ENCODE data around the gene KRTAP11-1.

Gene KRTAP11-1

DNA sequence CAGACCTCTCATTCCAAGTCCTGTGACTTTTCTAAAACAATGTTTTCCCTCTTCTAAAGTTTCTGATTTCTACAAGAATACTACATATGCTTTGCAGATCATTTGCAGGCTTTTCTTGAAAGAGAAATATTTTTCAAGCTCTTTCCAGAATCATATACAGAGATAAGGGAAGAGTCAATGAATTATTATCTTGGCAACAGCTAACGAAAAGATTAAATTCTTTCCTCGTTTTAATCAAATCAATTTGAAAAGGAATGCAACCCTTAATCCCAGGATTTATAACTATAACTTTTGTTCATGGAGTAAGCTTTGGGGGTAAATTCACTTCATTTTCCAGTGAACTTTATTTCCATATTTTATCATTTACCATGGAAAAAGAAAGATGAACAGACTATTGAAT lies 6.9 kb downstream of the KRTAP11-1 start:
- TF ChIP-seq, protein P1, sequence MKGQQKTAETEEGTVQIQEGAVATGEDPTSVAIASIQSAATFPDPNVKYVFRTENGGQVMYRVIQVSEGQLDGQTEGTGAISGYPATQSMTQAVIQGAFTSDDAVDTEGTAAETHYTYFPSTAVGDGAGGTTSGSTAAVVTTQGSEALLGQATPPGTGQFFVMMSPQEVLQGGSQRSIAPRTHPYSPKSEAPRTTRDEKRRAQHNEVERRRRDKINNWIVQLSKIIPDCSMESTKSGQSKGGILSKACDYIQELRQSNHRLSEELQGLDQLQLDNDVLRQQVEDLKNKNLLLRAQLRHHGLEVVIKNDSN (IDR thresholded peaks at IDR 0.05): no peak
- TF ChIP-seq NFIC (IDR thresholded peaks at IDR 0.05): no peak
- no peak for TF ChIP-seq YY1 (IDR thresholded peaks at IDR 0.05; ENCODE audit: low read depth)
- no peak for TF ChIP-seq CEBPB (IDR thresholded peaks at IDR 0.05)

DNA sequence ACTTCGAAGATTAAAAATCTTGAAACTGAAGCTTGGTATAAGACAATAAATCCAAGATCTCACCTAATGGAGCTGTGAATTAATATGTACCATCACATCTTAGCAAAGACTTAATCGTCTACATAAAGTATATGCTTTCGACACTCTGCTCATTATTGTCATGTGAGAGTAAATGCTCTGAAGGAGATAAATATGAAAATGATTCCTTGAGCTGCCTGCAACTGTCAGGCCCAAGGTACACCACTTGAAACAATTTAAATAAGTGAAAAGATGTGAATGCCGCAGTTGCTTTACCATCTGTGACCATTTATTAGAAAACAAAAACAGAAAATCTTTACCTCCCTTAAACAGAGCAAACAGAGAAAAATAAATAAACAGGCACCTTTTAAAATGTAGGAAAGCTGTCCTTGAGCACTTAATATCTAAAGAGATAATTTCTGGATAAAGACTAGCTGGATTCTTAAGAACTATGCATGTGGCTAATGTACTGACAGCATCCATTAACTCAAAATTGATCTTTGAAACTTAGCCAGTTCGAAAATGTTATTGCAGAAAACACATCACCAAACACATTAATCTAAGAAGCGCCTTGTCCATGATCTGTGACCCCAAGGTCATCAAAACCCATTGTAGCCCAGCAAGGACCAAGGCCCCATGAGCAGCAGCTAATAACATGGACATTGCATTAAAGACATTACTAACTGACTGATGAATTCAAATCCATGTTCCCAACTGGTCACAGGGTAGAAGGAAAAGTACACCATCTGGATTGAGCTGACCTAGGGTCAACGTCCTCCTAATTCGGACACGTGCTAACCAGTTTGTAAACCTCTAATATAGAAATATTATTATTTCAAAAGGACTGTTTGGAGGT lies 33.5 kb downstream of the KRTAP11-1 start:
- TF ChIP-seq TAF1 (IDR thresholded peaks at IDR 0.05; ENCODE audit: low read depth) (no peak), CEBPB (IDR thresholded peaks at IDR 0.05) (no peak), EP300 (IDR thresholded peaks at IDR 0.05; ENCODE audit: borderline replicate concordance) (no peak), TEAD4 (IDR thresholded peaks at IDR 0.05) (no peak), REST (IDR thresholded peaks at IDR 0.05; ENCODE audit: low read depth) (no peak)

DNA sequence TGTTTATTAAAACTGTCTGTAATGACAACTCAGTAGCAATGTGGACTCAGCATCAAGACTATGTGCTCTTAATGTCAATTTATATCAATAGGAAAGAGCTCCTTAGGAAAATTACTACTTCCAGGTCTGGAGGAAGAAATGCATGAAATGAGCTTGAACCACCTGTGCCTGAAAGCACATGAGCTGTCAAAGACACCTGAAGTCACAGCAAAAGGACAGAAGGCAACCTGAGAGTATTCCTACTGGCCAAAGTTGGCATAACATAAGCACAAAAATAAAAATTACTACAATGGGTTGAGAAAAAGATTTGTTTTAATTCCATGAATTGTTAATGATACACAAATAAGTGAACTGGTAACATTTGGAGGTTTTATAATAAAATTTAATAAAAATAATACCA lies 38.4 kb downstream of the KRTAP11-1 start:
- TF ChIP-seq, protein P1 (IDR thresholded peaks at IDR 0.05): no peak
- TF ChIP-seq MAX (IDR thresholded peaks at IDR 0.05) (no peak), EGR1 (IDR thresholded peaks at IDR 0.05) (no peak), TAF1 (IDR thresholded peaks at IDR 0.05; ENCODE audit: low read depth) (no peak), CREB1 (IDR thresholded peaks at IDR 0.05; ENCODE audit: low read depth) (no peak), CEBPB (IDR thresholded peaks at IDR 0.05) (no peak), FOXM1 (IDR thresholded peaks at IDR 0.05; ENCODE audit: borderline replicate concordance, low read depth) (no peak)

DNA sequence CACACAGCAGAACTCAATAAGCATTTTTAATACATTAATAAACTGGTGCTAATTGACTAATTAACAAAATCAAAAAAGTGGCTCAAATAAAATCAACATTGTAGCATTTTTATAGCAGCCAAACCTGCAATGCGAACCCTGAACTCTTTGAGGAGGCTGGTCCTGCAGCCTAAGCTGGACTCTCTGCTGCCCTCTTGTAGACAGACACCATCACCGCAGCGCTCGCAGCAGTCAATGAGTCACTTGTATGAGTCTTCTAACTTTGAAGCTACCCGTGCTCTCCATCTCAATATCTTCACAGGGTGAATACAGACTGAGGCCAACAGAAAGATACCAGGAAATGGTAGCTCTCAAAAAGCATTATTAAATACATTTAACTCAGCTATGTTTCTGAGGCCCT lies 42.1 kb downstream of the KRTAP11-1 start:
- TF ChIP-seq TEAD4 (IDR thresholded peaks at IDR 0.05) (no peak), CEBPB (IDR thresholded peaks at IDR 0.05) (no peak), NFIC (IDR thresholded peaks at IDR 0.05) (no peak), ZBTB7A (IDR thresholded peaks at IDR 0.05; ENCODE audit: low read depth) (no peak), TCF12 (IDR thresholded peaks at IDR 0.05; ENCODE audit: low read depth) (no peak), REST (IDR thresholded peaks at IDR 0.05; ENCODE audit: low read depth) (no peak), CREB1 (IDR thresholded peaks at IDR 0.05; ENCODE audit: low read depth) (no peak), MAX (IDR thresholded peaks at IDR 0.05) (no peak), FOXM1 (IDR thresholded peaks at IDR 0.05; ENCODE audit: borderline replicate concordance, low read depth) (no peak), EP300 (IDR thresholded peaks at IDR 0.05; ENCODE audit: borderline replicate concordance) (no peak), EGR1 (IDR thresholded peaks at IDR 0.05) (no peak)

DNA sequence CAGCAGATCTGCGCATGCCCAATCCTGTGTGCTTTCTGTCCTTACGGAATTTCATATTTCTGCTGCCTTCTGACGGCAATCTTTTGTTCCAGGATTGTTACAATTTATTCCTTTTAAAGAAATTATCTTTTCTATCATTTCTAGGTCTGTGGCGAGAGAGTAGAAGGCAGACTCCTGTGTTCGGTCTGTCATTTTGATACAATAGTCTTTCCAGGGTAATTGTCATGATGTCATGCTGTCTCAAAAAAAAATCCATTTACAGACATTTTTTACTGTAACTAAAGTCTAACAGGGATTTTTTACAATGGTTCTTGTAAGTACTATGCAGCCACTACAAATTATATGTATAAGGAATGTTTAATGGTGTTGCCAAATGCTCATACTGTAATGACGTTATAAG lies 42.8 kb downstream of the KRTAP11-1 start:
- TF ChIP-seq CEBPB (IDR thresholded peaks at IDR 0.05) (no peak), TAF1 (IDR thresholded peaks at IDR 0.05; ENCODE audit: low read depth) (no peak), MAX (IDR thresholded peaks at IDR 0.05) (no peak), TCF12 (IDR thresholded peaks at IDR 0.05; ENCODE audit: low read depth) (no peak), NFIC (IDR thresholded peaks at IDR 0.05) (no peak), REST (IDR thresholded peaks at IDR 0.05; ENCODE audit: low read depth) (no peak), ZBTB7A (IDR thresholded peaks at IDR 0.05; ENCODE audit: low read depth) (no peak), EP300 (IDR thresholded peaks at IDR 0.05; ENCODE audit: borderline replicate concordance) (no peak), YY1 (IDR thresholded peaks at IDR 0.05; ENCODE audit: low read depth) (no peak), CREB1 (IDR thresholded peaks at IDR 0.05; ENCODE audit: low read depth) (no peak), FOXM1 (IDR thresholded peaks at IDR 0.05; ENCODE audit: borderline replicate concordance, low read depth) (no peak), EGR1 (IDR thresholded peaks at IDR 0.05) (no peak), RAD21 (IDR thresholded peaks at IDR 0.05; ENCODE audit: low read depth) (no peak), TEAD4 (IDR thresholded peaks at IDR 0.05) (no peak)
- TF ChIP-seq, protein P1 (IDR thresholded peaks at IDR 0.05): no peak

Data from Ishikawa (cell line).